ENCODE measurements around the gene SUFU.

SUFU gene

GRCh38 chr10:102538811-102539210, 35.0 kb downstream of the SUFU start:
- DNase-seq (ENCODE audit: low read depth), result no peak
- TF ChIP-seq, protein P1, sequence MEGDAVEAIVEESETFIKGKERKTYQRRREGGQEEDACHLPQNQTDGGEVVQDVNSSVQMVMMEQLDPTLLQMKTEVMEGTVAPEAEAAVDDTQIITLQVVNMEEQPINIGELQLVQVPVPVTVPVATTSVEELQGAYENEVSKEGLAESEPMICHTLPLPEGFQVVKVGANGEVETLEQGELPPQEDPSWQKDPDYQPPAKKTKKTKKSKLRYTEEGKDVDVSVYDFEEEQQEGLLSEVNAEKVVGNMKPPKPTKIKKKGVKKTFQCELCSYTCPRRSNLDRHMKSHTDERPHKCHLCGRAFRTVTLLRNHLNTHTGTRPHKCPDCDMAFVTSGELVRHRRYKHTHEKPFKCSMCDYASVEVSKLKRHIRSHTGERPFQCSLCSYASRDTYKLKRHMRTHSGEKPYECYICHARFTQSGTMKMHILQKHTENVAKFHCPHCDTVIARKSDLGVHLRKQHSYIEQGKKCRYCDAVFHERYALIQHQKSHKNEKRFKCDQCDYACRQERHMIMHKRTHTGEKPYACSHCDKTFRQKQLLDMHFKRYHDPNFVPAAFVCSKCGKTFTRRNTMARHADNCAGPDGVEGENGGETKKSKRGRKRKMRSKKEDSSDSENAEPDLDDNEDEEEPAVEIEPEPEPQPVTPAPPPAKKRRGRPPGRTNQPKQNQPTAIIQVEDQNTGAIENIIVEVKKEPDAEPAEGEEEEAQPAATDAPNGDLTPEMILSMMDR (IDR thresholded peaks at IDR 0.05; ENCODE audit: low read depth, low read length, missing control alignments), result no peak
- no peak overlapping the region for H3K4me3 ChIP-seq (ENCODE audit: low read depth, low read length)

- TF ChIP-seq, protein P1 (IDR thresholded peaks at IDR 0.05; ENCODE audit: low read depth, low read length, missing control alignments), result peak; percentile 62
- no peak overlapping the region for H3K4me3 ChIP-seq (ENCODE audit: low read depth, low read length)
- DNase-seq (ENCODE audit: low read depth), result peak; percentile 12
Measured at GRCh38 chr10:102540023-102540422, 36.3 kb downstream of the SUFU start.

DNA sequence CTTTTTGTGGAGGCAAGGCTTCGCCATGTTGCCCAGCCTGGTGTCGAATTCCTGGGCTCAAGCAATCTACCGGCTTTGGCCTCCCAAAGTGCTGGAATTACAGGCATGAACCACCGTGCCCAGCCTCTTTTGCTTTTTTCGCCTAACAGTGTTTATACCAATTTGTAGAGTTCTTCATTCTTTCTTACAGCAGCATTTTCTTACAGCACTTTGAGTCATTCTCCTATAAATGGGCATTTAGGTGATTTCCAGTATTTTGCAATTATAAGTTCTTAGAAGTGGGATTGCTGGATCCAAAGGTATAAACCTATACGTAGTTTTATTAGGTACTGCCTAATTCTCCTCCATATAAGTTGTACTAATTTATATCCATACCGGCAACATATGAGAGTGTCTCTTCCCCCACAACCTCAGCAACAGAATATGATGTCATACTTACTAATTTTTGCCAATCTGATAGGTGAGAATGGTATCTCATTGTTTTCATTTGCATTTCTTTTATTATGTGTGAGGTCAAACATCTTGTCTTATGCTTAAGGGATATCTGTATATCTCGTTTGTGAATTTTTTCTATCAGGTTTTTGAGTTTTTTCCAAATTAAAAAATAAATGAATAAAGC, 39.1 kb downstream of the SUFU start:
- no peak for DNase-seq (ENCODE audit: low read depth)
- TF ChIP-seq, protein P1 (IDR thresholded peaks at IDR 0.05; ENCODE audit: low read depth, low read length, missing control alignments), result no peak
- H3K4me3 ChIP-seq (ENCODE audit: low read depth, low read length), result no peak overlapping the region

DNA sequence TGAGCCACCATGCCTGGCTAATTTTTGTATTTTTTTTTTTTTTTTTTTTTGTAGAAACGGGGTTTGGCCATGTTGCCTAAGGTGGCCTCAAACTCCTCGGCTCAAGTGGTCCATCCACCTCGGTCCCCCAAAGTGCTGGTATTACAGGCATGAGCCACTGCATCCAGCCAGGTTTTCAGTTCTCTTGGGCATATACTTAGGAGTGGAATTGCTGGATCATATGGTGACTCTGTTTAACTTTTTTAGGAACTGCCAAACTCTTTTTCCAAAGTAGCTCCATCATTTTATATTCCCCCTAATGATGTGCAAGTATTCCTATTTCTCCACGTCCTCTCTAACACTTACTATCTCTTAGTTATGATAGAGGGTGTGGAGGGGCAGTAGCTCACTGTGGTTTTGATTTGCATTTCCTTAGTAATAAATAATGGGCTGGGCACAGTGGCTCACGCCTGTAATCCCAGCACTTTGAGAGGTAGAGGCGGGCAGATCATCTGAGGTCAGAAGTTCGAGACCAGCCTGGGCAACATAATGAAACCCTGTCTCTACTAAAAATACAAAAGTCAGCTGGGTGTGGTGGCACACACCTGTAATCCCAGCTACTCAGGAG, 41.6 kb downstream of the SUFU start:
- TF ChIP-seq, protein P1 (IDR thresholded peaks at IDR 0.05; ENCODE audit: low read depth, low read length, missing control alignments), result no peak
- DNase-seq (ENCODE audit: low read depth), result no peak
- no peak overlapping the region for H3K4me3 ChIP-seq (ENCODE audit: low read depth, low read length)

GRCh38 chr10:102545997-102546396, 42.2 kb downstream of the SUFU start:
- no peak for DNase-seq (ENCODE audit: low read depth)
- TF ChIP-seq, protein P1 (IDR thresholded peaks at IDR 0.05; ENCODE audit: low read depth, low read length, missing control alignments), result no peak
- H3K4me3 ChIP-seq (ENCODE audit: low read depth, low read length), result no peak overlapping the region

- TF ChIP-seq, protein P1 (IDR thresholded peaks at IDR 0.05; ENCODE audit: low read depth, low read length, missing control alignments), result no peak
- DNase-seq (ENCODE audit: low read depth), result no peak
- no peak overlapping the region for H3K4me3 ChIP-seq (ENCODE audit: low read depth, low read length)
Measured at GRCh38 chr10:102546606-102547320, 43.0 kb downstream of the SUFU start.

All from GM12864 (cell line).